H9 (cell line): Measurements from ENCODE around the gene MANF. TPM values are rescaled to one million over a fixed set of nuclear protein-coding genes. Genes with fewer than 3 reads are reported as not detected.

ENCODE experiments used
- DNase-seq: peaks from one replicate; pipeline ENCODE4 v3.0.0-alpha.2; 2017
- H2AFZ ChIP-seq: one replicate; pipeline ENCODE4 v1.6.1; 2013; ENCODE audit warnings: mild to moderate bottlenecking, low read length, control low read depth, moderate library complexity
- H2AK5ac ChIP-seq: 2 replicates; pipeline ENCODE4 v1.6.1; 2013; ENCODE audit warnings: low read length, control low read depth, mixed read lengths; ENCODE audit not compliant: insufficient read length
- H2BK120ac ChIP-seq: one replicate; pipeline ENCODE4 v1.6.1; 2013; ENCODE audit warnings: low read depth, mild to moderate bottlenecking, low read length, control low read depth, inconsistent platforms; ENCODE audit not compliant: poor library complexity, severe bottlenecking
- H2BK12ac ChIP-seq: 2 replicates; pipeline ENCODE4 v1.6.1; 2013; ENCODE audit warnings: low read length, control low read depth, mixed read lengths, low read depth; ENCODE audit not compliant: insufficient read length
- H2BK15ac ChIP-seq: 2 replicates; pipeline ENCODE4 v1.6.1; 2013; ENCODE audit warnings: low read depth, low read length, control low read depth
- H2BK20ac ChIP-seq: one replicate; pipeline ENCODE4 v1.6.1; 2013; ENCODE audit warnings: low read depth, mild to moderate bottlenecking, low read length, control low read depth, inconsistent platforms; ENCODE audit not compliant: poor library complexity, severe bottlenecking
- H2BK5ac ChIP-seq: 2 replicates; pipeline ENCODE4 v1.6.1; 2013; ENCODE audit warnings: low read length, control low read depth, mixed read lengths; ENCODE audit not compliant: insufficient read length
- H3K14ac ChIP-seq: 2 replicates; pipeline ENCODE4 v1.6.1; 2013; ENCODE audit warnings: low read length, control low read depth; ENCODE audit not compliant: insufficient read depth
- H3K18ac ChIP-seq: 2 replicates; pipeline ENCODE4 v1.6.1; 2013; ENCODE audit warnings: low read depth, mild to moderate bottlenecking, mixed read lengths, low read length, control low read depth; ENCODE audit not compliant: insufficient read length
- H3K23ac ChIP-seq: 2 replicates; pipeline ENCODE4 v1.6.1; 2013; ENCODE audit warnings: low read length, control low read depth, mixed read lengths, low read depth; ENCODE audit not compliant: insufficient read length
- H3K23me2 ChIP-seq: 2 replicates; pipeline ENCODE4 v1.6.1; 2013; ENCODE audit warnings: low read depth, mild to moderate bottlenecking, mixed read lengths, low read length, control low read depth; ENCODE audit not compliant: insufficient read length, poor library complexity, severe bottlenecking
- H3K27ac ChIP-seq: 2 replicates; pipeline ENCODE4 v1.5.1; 2013; ENCODE audit warnings: low read length, control low read depth, mixed read lengths, low read depth; ENCODE audit not compliant: insufficient read length
- H3K27me3 ChIP-seq: 2 replicates; pipeline ENCODE4 v1.6.1; 2013; ENCODE audit warnings: low read length, control low read depth, inconsistent platforms; ENCODE audit not compliant: insufficient read depth
- H3K4ac ChIP-seq: 2 replicates; pipeline ENCODE4 v1.6.1; 2013; ENCODE audit warnings: low read depth, mild to moderate bottlenecking, control low read depth, inconsistent platforms, low read length, moderate library complexity
- H3K4me1 ChIP-seq: 2 replicates; pipeline ENCODE4 v1.6.1; 2013; ENCODE audit warnings: low read length, control low read depth, inconsistent platforms; ENCODE audit not compliant: insufficient read depth
- H3K4me2 ChIP-seq: 2 replicates; pipeline ENCODE4 v1.6.1; 2013; ENCODE audit warnings: low read length, control low read depth, mixed read lengths; ENCODE audit not compliant: insufficient read length, insufficient read depth
- H3K56ac ChIP-seq: 2 replicates; pipeline ENCODE4 v1.6.1; 2013; ENCODE audit warnings: low read depth, mild to moderate bottlenecking, mixed read lengths, low read length, control low read depth; ENCODE audit not compliant: insufficient read length
- H3K79me1 ChIP-seq: 2 replicates; pipeline ENCODE4 v1.6.1; 2013; ENCODE audit warnings: low read depth, mild to moderate bottlenecking, moderate library complexity, low read length, control low read depth, inconsistent platforms; ENCODE audit not compliant: insufficient read depth, poor library complexity, severe bottlenecking
- H3K79me2 ChIP-seq: 2 replicates; pipeline ENCODE4 v1.6.1; 2013; ENCODE audit warnings: low read length, control low read depth, inconsistent platforms; ENCODE audit not compliant: insufficient read depth
- H3K9ac ChIP-seq: 2 replicates; pipeline ENCODE4 v1.6.1; 2013; ENCODE audit warnings: low read length, control low read depth, mixed read lengths; ENCODE audit not compliant: insufficient read length; ENCODE audit errors: extremely low read depth
- H3K9me3 ChIP-seq: one replicate; pipeline ENCODE4 v1.6.1; 2013; ENCODE audit warnings: low read depth, low read length, inconsistent platforms; ENCODE audit not compliant: control insufficient read depth
- H3T11ph ChIP-seq: one replicate; pipeline ENCODE4 v1.6.1; 2013; ENCODE audit warnings: mild to moderate bottlenecking, low read length, control low read depth, inconsistent platforms
- H4K20me1 ChIP-seq: one replicate; pipeline ENCODE4 v1.6.1; 2013; ENCODE audit not compliant: control insufficient read depth, insufficient read length, insufficient read depth
- H4K5ac ChIP-seq: 2 replicates; pipeline ENCODE4 v1.6.1; 2013; ENCODE audit warnings: low read depth, mild to moderate bottlenecking, mixed read lengths, low read length, control low read depth; ENCODE audit not compliant: insufficient read length
- H4K8ac ChIP-seq: replicated peaks from 2 replicates; pipeline ENCODE4 v1.6.1; 2013; ENCODE audit warnings: low read length, control low read depth, mixed read lengths, low read depth; ENCODE audit not compliant: insufficient read length
- H4K91ac ChIP-seq: 2 replicates; pipeline ENCODE4 v1.6.1; 2013; ENCODE audit warnings: low read depth, mild to moderate bottlenecking, moderate library complexity, mixed read lengths, low read length, control low read depth; ENCODE audit not compliant: insufficient read length
- H3K27ac Mint-ChIP-seq, 3 experiments: 2 replicates in 2 of 3; 3 replicates in 1 of 3; pipeline ENCODE4 v1.8.0; 2020 to 2021; ENCODE audit warnings: mixed read lengths in 3 of 3, mild to moderate bottlenecking in 1 of 3, moderate library complexity in 1 of 3
- H3K27me3 Mint-ChIP-seq: 2 replicates; pipeline ENCODE4 v1.8.0; 2021; ENCODE audit warnings: low read depth, mild to moderate bottlenecking, moderate library complexity, mixed read lengths
- H3K36me3 Mint-ChIP-seq, 3 experiments: 2 replicates in 2 of 3; 3 replicates in 1 of 3; pipeline ENCODE4 v1.8.0; 2020 to 2021; ENCODE audit warnings: low read depth in 3 of 3, mixed read lengths in 3 of 3; ENCODE audit not compliant: insufficient read depth in 1 of 3
- H3K4me1 Mint-ChIP-seq, 2 experiments: 2 replicates each; pipeline ENCODE4 v1.8.0; 2020; ENCODE audit warnings: mixed read lengths in 2 of 2
- H3K4me3 Mint-ChIP-seq, 2 experiments: 2 replicates in 1 of 2; 3 replicates in 1 of 2; pipeline ENCODE4 v1.8.0; 2020 to 2021; ENCODE audit warnings: mild to moderate bottlenecking in 2 of 2, mixed read lengths in 2 of 2, moderate library complexity in 1 of 2
- H3K9me3 Mint-ChIP-seq, 2 experiments: 2 replicates in 1 of 2; 3 replicates in 1 of 2; pipeline ENCODE4 v1.8.0; 2020; ENCODE audit warnings: mild to moderate bottlenecking in 2 of 2, mixed read lengths in 2 of 2, moderate library complexity in 1 of 2
- CTCF ChIP-seq: fragments of 200-600 bp; sonication (generic); conservative IDR thresholded peaks from 3 replicates; pipeline ENCODE4 v1.8.0; 2021; ENCODE audit warnings: antibody characterized with exemption, mild to moderate bottlenecking
- WGBS: extraction: QIAGEN DNeasy Blood & Tissue Kit; methylation state at CpG from one replicate; pipeline ENCODE4 v1.1.7; 2013; ENCODE audit warnings: missing lambda C conversion rate, low lambda C conversion rate, mixed read lengths; ENCODE audit not compliant: insufficient read length; ENCODE audit errors: extremely low coverage; 5-methylcytosine and 5-hydroxymethylcytosine counted together
- total RNA-seq: library from RNA; stranded (reverse); gene quantifications from 2 replicates; pipeline ENCODE4 v1.2.1, GENCODE V29; 2021

The MANF gene
- total RNA-seq, 1 experiment from 2014 or later, result 148 TPM

GRCh38 chr3:51393134-51393495 lies 8.0 kb downstream of the MANF start:
- H2BK12ac ChIP-seq, result no peak overlapping the region
- H2AFZ ChIP-seq, result no peak overlapping the region
- no peak overlapping the region for H2AK5ac ChIP-seq
- no peak overlapping the region for H3K56ac ChIP-seq
- no peak for DNase-seq
- no peak overlapping the region for H2BK120ac ChIP-seq
- Mint-ChIP-seq H3K36me3 (peaks cover 54 to 82% (median 68%) of the 10 kb centered on the region in 3 experiments), H3K9me3 (peaks cover 8 to 9% of the 10 kb centered on the region in 2 experiments; a peak in 4 of 5 replicates), H3K27ac (peak overlapping the region in 2 of 3 experiments; percentile 77 to 91; a peak in 2 of 7 replicates), H3K27me3 (no peaks in the 10 kb centered on the region), H3K4me3 (peak overlapping the region; percentile 80 to 86; a peak in 4 of 5 replicates), H3K4me1 (peaks cover 42 to 58% of the 10 kb centered on the region in 2 experiments)
- TF ChIP-seq CTCF, result no peak
- H3T11ph ChIP-seq, result no peak overlapping the region
- H3K79me2 ChIP-seq, result peaks cover 20% of the 10 kb centered on the region; the same call in 1 of the 2 replicates
- H3K27me3 ChIP-seq, result no peaks in the 10 kb centered on the region
- no peaks in the 10 kb centered on the region for H3K4me1 ChIP-seq
- no peaks in the 10 kb centered on the region for H3K23me2 ChIP-seq
- H2BK20ac ChIP-seq, result no peak overlapping the region
- H4K91ac ChIP-seq, result no peak overlapping the region
- H2BK15ac ChIP-seq, result no peak overlapping the region
- no peak overlapping the region for H4K8ac ChIP-seq
- H3K79me1 ChIP-seq, result peaks cover 11% of the 10 kb centered on the region
- no peak overlapping the region for H3K14ac ChIP-seq
- H3K23ac ChIP-seq, result no peak overlapping the region
- no peaks in the 10 kb centered on the region for H3K9me3 ChIP-seq
- no peak overlapping the region for H3K9ac ChIP-seq
- no peak overlapping the region for H3K18ac ChIP-seq
- no peak overlapping the region for H2BK5ac ChIP-seq
- H3K27ac ChIP-seq, result no peak overlapping the region
- no peak overlapping the region for H4K5ac ChIP-seq
- WGBS, result no CpG with 5 or more reads among the region's 17 CpGs
- no peaks in the 10 kb centered on the region for H4K20me1 ChIP-seq
- no peak overlapping the region for H3K4ac ChIP-seq
- no peak overlapping the region for H3K4me2 ChIP-seq
